Smooth muscle cell (in vitro differentiated cells): Measurements from ENCODE around the gene NDUFS7. TPM values are rescaled to one million over a fixed set of nuclear protein-coding genes. Genes with fewer than 3 reads are reported as not detected.

ENCODE experiments used
- DNase-seq: peaks from one replicate; lab custom pipeline; 2025; ENCODE audit not compliant: unreplicated experiment; lab: John Stamatoyannopoulos, UW
- H2AFZ ChIP-seq: fragments of 200-600 bp; sonication (generic); 2 replicates; pipeline ENCODE4 v1.6.0; 2016; ENCODE audit warnings: antibody characterized with exemption, low read depth, mild to moderate bottlenecking
- H3F3A ChIP-seq: fragments of 200-600 bp; sonication (generic); 2 replicates; pipeline ENCODE4 v1.6.0; 2017; ENCODE audit warnings: antibody characterized with exemption, low read depth
- H3K27ac ChIP-seq: fragments of 200-600 bp; sonication (generic); 2 replicates; pipeline ENCODE4 v1.5.1; 2016; ENCODE audit warnings: low read depth, mild to moderate bottlenecking
- H3K27me3 ChIP-seq: fragments of 200-600 bp; sonication (generic); 2 replicates; pipeline ENCODE4 v1.6.1; 2016; ENCODE audit warnings: low read depth, mild to moderate bottlenecking
- H3K36me3 ChIP-seq: fragments of 200-600 bp; sonication (generic); 2 replicates; pipeline ENCODE4 v1.5.1; 2016; ENCODE audit warnings: low read depth
- H3K4me1 ChIP-seq: fragments of 200-600 bp; sonication (generic); 2 replicates; pipeline ENCODE4 v1.5.1; 2016; ENCODE audit warnings: low read depth
- H3K4me2 ChIP-seq: fragments of 200-600 bp; sonication (generic); 2 replicates; pipeline ENCODE4 v1.6.0; 2016; ENCODE audit warnings: mild to moderate bottlenecking
- H3K4me3 ChIP-seq: fragments of 200-600 bp; sonication (generic); 2 replicates; pipeline ENCODE4 v1.5.1; 2016; ENCODE audit warnings: mild to moderate bottlenecking
- H3K79me2 ChIP-seq: fragments of 200-600 bp; sonication (generic); 2 replicates; pipeline ENCODE4 v1.6.0; 2016; ENCODE audit warnings: low read depth, mild to moderate bottlenecking
- H3K9ac ChIP-seq: fragments of 200-600 bp; sonication (generic); 2 replicates; pipeline ENCODE4 v1.6.0; 2016; ENCODE audit warnings: low read depth
- H3K9me3 ChIP-seq: fragments of 200-600 bp; sonication (generic); replicated peaks from 2 replicates; pipeline ENCODE4 v1.5.1; 2016; ENCODE audit warnings: low read depth
- H4K20me1 ChIP-seq: fragments of 200-600 bp; sonication (generic); 2 replicates; pipeline ENCODE4 v1.6.0; 2016; ENCODE audit warnings: low read depth
- WGBS: methylation state at CpG from one replicate; pipeline ENCODE4 v1.1.7; 2016; ENCODE audit warnings: low lambda C conversion rate; 5-methylcytosine and 5-hydroxymethylcytosine counted together
- polyA plus RNA-seq: library from polyadenylated mRNA; unstranded; fragments of >200 nt; fragmentation: Nextera tagmentation; extraction: Ambion mirVana; gene quantifications from 2 replicates; pipeline ENCODE4 v1.2.1, GENCODE V29; 2016
- total RNA-seq: library from RNA; depleted of rRNA; stranded (reverse); fragments of >200 nt; gene quantifications from 2 replicates; pipeline ENCODE4 v1.2.3, GENCODE V29; 2014
- TF ChIP-seq, protein P1 (sequence below): fragments of 200-600 bp; sonication (generic); IDR thresholded peaks from 2 replicates; pipeline ENCODE4 v1.5.1; 2017; ENCODE audit warnings: borderline replicate concordance, mild to moderate bottlenecking, antibody characterized with exemption; ENCODE audit not compliant: insufficient read depth, poor library complexity, severe bottlenecking

The NDUFS7 gene
- total and polyA plus RNA-seq, 2 experiments from 2014 or later: 95.8 to 245 TPM

DNA sequence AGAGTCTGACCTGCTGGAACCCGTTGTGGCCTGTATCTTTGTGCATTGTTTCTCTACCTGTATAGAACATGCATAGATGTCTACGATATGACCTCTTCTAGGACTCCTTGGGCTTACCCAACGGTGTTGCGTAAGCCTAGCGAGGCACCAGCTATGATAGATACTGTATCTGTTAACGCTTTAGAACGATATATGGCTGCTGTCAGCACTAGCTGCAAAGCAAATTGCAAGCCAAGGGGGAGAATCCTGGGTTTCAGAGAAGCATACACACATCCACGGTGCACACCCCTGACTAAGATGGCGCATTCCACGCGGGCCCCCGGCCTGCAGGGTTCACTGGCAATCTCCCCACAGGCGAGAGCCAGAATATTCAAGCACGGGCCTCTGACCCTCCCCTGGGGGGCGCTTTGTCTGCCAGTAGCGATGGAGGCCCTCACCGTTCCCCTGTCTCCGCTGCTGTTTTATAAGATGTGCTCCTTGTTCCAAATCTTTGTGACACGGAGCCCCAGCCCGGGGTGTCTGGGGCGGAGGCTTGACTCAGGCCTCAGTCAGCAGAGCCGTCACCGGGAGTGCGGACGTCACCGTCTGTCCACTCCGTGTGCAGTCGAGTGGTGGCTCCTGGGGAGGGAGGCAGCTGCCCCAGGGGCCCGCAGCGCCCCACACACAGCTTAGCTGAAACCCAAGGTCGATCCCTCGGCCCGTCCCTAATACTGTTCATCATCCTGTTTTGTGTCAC is 41.6 kb downstream of the NDUFS7 start:
- Histone ChIP-seq H3K4me1 (no peaks in the 10 kb centered on the region), H3K79me2 (peaks cover 48% of the 10 kb centered on the region), H3K36me3 (no peaks in the 10 kb centered on the region), H3K4me2 (no peak overlapping the region), H3F3A (no peaks in the 10 kb centered on the region), H3K9me3 (no peaks in the 10 kb centered on the region), H2AFZ (no peak overlapping the region), H3K9ac (no peak overlapping the region), H3K4me3 (no peak overlapping the region), H4K20me1 (peaks cover 86% of the 10 kb centered on the region), H3K27ac (no peak overlapping the region), H3K27me3 (no peaks in the 10 kb centered on the region)
- DNase-seq: no peak
- 94% methylated on average over 30 of the region's 33 CpGs for WGBS
- TF ChIP-seq, protein P1, sequence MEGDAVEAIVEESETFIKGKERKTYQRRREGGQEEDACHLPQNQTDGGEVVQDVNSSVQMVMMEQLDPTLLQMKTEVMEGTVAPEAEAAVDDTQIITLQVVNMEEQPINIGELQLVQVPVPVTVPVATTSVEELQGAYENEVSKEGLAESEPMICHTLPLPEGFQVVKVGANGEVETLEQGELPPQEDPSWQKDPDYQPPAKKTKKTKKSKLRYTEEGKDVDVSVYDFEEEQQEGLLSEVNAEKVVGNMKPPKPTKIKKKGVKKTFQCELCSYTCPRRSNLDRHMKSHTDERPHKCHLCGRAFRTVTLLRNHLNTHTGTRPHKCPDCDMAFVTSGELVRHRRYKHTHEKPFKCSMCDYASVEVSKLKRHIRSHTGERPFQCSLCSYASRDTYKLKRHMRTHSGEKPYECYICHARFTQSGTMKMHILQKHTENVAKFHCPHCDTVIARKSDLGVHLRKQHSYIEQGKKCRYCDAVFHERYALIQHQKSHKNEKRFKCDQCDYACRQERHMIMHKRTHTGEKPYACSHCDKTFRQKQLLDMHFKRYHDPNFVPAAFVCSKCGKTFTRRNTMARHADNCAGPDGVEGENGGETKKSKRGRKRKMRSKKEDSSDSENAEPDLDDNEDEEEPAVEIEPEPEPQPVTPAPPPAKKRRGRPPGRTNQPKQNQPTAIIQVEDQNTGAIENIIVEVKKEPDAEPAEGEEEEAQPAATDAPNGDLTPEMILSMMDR: no peak

DNA sequence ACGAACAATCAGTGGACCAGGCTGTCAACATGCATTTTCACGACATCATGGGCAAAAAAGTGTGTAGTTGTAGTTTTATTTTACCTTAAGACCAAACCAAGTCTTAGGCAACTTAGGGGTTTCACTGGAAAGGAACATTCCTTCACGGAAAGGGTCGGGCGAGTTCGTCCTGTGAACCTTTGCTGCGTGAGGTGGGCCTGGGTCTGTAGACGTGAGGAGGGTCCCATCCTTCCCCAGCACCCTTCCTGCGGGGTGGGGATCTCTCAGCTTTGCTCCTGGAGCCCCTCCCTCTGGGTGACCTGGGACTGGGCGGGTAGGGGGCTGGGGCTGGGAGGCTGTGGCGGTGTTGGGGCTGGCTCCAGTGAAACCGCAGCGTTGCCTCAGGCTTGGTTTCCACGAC is 42.2 kb downstream of the NDUFS7 start:
- no peak overlapping the region for H3K4me2 ChIP-seq
- H2AFZ ChIP-seq: no peak overlapping the region
- no peaks in the 10 kb centered on the region for H3K9me3 ChIP-seq
- H3K36me3 ChIP-seq: no peaks in the 10 kb centered on the region
- DNase-seq: no peak
- no peak overlapping the region for H3K9ac ChIP-seq
- H3K79me2 ChIP-seq: peaks cover 48% of the 10 kb centered on the region
- peaks cover 86% of the 10 kb centered on the region for H4K20me1 ChIP-seq
- no peaks in the 10 kb centered on the region for H3K27me3 ChIP-seq
- H3K27ac ChIP-seq: no peak overlapping the region
- no peaks in the 10 kb centered on the region for H3F3A ChIP-seq
- no peak overlapping the region for H3K4me3 ChIP-seq
- TF ChIP-seq, protein P1: no peak
- H3K4me1 ChIP-seq: no peaks in the 10 kb centered on the region
- 82% methylated on average over 14 of the region's 14 CpGs for WGBS

DNA sequence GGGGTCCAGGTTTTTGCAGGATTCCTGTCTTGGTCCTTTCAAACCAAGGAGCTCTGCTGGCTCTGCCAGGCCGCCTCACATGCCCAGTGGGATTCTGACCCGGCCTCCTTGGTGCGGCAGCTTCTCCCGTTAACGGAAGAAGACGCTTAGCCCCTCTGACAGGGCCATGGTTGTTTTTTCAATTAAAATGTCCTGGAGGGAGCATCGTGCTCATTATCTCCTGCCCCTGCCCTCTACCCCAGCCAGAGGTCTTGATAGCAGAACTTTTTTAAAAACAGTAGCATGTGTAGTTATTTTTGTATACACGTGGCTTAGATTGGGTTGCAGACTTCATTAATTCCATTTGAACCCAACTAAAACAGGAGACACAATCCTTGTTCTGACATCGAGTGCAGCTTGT is 43.0 kb downstream of the NDUFS7 start:
- no peaks in the 10 kb centered on the region for H3K4me1 ChIP-seq
- no peaks in the 10 kb centered on the region for H3K27me3 ChIP-seq
- no peak for DNase-seq
- H2AFZ ChIP-seq: no peak overlapping the region
- no peaks in the 10 kb centered on the region for H3K36me3 ChIP-seq
- TF ChIP-seq, protein P1: no peak
- H3K9me3 ChIP-seq: no peaks in the 10 kb centered on the region
- no peak overlapping the region for H3K4me3 ChIP-seq
- 95% methylated on average over 9 of the region's 9 CpGs for WGBS
- peaks cover 85% of the 10 kb centered on the region for H4K20me1 ChIP-seq
- no peak overlapping the region for H3K9ac ChIP-seq
- no peak overlapping the region for H3K4me2 ChIP-seq
- no peak overlapping the region for H3K27ac ChIP-seq
- peaks cover 42% of the 10 kb centered on the region for H3K79me2 ChIP-seq
- no peaks in the 10 kb centered on the region for H3F3A ChIP-seq
